Mesenchymal stem cell (in vitro differentiated cells and primary cell): ENCODE data around the gene CAV3.

Experiments used
- DNase-seq: peaks from one replicate; pipeline ENCODE4 v3.0.0-alpha.2; 2013
- H2AFZ ChIP-seq: one replicate; pipeline ENCODE4 v1.6.1; 2013; ENCODE audit warnings: low read depth, mild to moderate bottlenecking, control low read depth, inconsistent platforms, low read length, moderate library complexity
- H2AK5ac ChIP-seq: 2 replicates; pipeline ENCODE4 v1.6.1; 2013; ENCODE audit warnings: low read length, moderate library complexity, mild to moderate bottlenecking, inconsistent platforms; ENCODE audit not compliant: severe bottlenecking
- H2BK120ac ChIP-seq: one replicate; pipeline ENCODE4 v1.6.1; 2013; ENCODE audit warnings: low read depth, mild to moderate bottlenecking, inconsistent platforms, low read length, moderate library complexity
- H2BK12ac ChIP-seq, 2 experiments: one replicate each; pipeline ENCODE4 v1.6.1; 2013; ENCODE audit warnings: inconsistent platforms in 2 of 2, low read length in 2 of 2, mild to moderate bottlenecking in 2 of 2, moderate library complexity in 2 of 2, control low read depth in 1 of 2
- H2BK15ac ChIP-seq: one replicate; pipeline ENCODE4 v1.6.1; 2013; ENCODE audit warnings: mild to moderate bottlenecking, low read depth, inconsistent platforms; ENCODE audit not compliant: poor library complexity, severe bottlenecking
- H2BK5ac ChIP-seq: 2 replicates; pipeline ENCODE4 v1.6.1; 2013; ENCODE audit warnings: low read depth, mild to moderate bottlenecking, low read length, control low read depth, inconsistent platforms; ENCODE audit not compliant: poor library complexity, severe bottlenecking
- H3K14ac ChIP-seq, 2 experiments: one replicate each; pipeline ENCODE4 v1.6.1; 2013; ENCODE audit warnings: inconsistent platforms in 2 of 2, low read length in 2 of 2, control low read depth in 1 of 2, mild to moderate bottlenecking in 1 of 2, moderate library complexity in 1 of 2
- H3K18ac ChIP-seq, 2 experiments: one replicate each; pipeline ENCODE4 v1.6.1; 2013; ENCODE audit warnings: inconsistent platforms in 2 of 2, low read length in 2 of 2, control low read depth in 1 of 2, low read depth in 1 of 2, mild to moderate bottlenecking in 1 of 2
- H3K23ac ChIP-seq, 2 experiments: one replicate each; pipeline ENCODE4 v1.6.1; 2013; ENCODE audit warnings: inconsistent platforms in 2 of 2, low read length in 2 of 2, mild to moderate bottlenecking in 2 of 2, moderate library complexity in 2 of 2, control low read depth in 1 of 2
- H3K27ac ChIP-seq: 2 replicates; pipeline ENCODE4 v1.5.1; 2013; ENCODE audit warnings: mild to moderate bottlenecking, moderate library complexity, low read length, control low read depth, inconsistent platforms; ENCODE audit not compliant: poor library complexity, severe bottlenecking
- H3K27me3 ChIP-seq, 2 experiments: 2 replicates each; pipeline versions ENCODE4 v1.6.1 to v1.7.0; 2013; ENCODE audit warnings: low read length in 2 of 2, mild to moderate bottlenecking in 2 of 2, moderate library complexity in 2 of 2, control low read depth in 1 of 2, inconsistent platforms in 1 of 2; ENCODE audit not compliant: control insufficient read depth in 1 of 2, insufficient read depth in 1 of 2
- H3K36me3 ChIP-seq, 2 experiments: 2 replicates each; pipeline versions ENCODE4 v1.6.1 to v1.7.0; 2013; ENCODE audit warnings: low read length in 2 of 2, control low read depth in 1 of 2, inconsistent platforms in 1 of 2, low read depth in 1 of 2, mild to moderate bottlenecking in 1 of 2; ENCODE audit not compliant: insufficient read depth in 2 of 2, control insufficient read depth in 1 of 2
- H3K4ac ChIP-seq, 2 experiments: one replicate each; pipeline ENCODE4 v1.6.1; 2013; ENCODE audit warnings: inconsistent platforms in 2 of 2, low read length in 2 of 2, mild to moderate bottlenecking in 2 of 2, moderate library complexity in 2 of 2, control low read depth in 1 of 2, low read depth in 1 of 2
- H3K4me1 ChIP-seq: 2 replicates; pipeline ENCODE4 v1.6.1; 2013; ENCODE audit warnings: low read depth, low read length, control low read depth; ENCODE audit not compliant: control insufficient read depth, insufficient read depth
- H3K4me2 ChIP-seq: 2 replicates; pipeline ENCODE4 v1.6.1; 2013; ENCODE audit warnings: low read length, mild to moderate bottlenecking, inconsistent platforms; ENCODE audit not compliant: poor library complexity, severe bottlenecking
- H3K4me3 ChIP-seq, 2 experiments: 2 replicates each; pipeline versions ENCODE4 v1.5.1 to v1.7.0; 2013; ENCODE audit warnings: low read length in 2 of 2, mild to moderate bottlenecking in 2 of 2, control low read depth in 1 of 2, low read depth in 1 of 2; ENCODE audit not compliant: insufficient read depth in 1 of 2
- H3K79me1 ChIP-seq: replicated peaks from 2 replicates; pipeline ENCODE4 v1.6.1; 2013; ENCODE audit warnings: mild to moderate bottlenecking, control low read depth, low read length, inconsistent platforms; ENCODE audit not compliant: poor library complexity, severe bottlenecking
- H3K9ac ChIP-seq: 2 replicates; pipeline ENCODE4 v1.7.0; 2013; ENCODE audit warnings: mild to moderate bottlenecking, low read length, moderate library complexity
- H3K9me3 ChIP-seq: 2 replicates; pipeline ENCODE4 v1.7.0; 2013; ENCODE audit warnings: mild to moderate bottlenecking, low read length; ENCODE audit not compliant: control insufficient read depth
- H4K8ac ChIP-seq: one replicate; pipeline ENCODE4 v1.6.1; 2013; ENCODE audit warnings: inconsistent platforms, mild to moderate bottlenecking, low read length, moderate library complexity
- H4K91ac ChIP-seq: one replicate; pipeline ENCODE4 v1.6.1; 2013; ENCODE audit warnings: mild to moderate bottlenecking, low read length, inconsistent platforms
- WGBS: methylation state at CpG from one replicate; pipeline ENCODE4 v1.1.7; 2013; ENCODE audit warnings: mixed read lengths; 5-methylcytosine and 5-hydroxymethylcytosine counted together

Gene CAV3

GRCh38 chr3:8776406-8776805 is 42.8 kb downstream of the CAV3 start:
- DNase-seq, result peak; percentile 10
- Histone ChIP-seq H2BK12ac (no peak overlapping the region), H3K27me3 (peaks cover 0 to 26% of the 10 kb centered on the region in 2 experiments), H2BK15ac (no peak overlapping the region), H2BK120ac (no peak overlapping the region), H3K4ac (no peak overlapping the region), H3K18ac (no peak overlapping the region), H3K27ac (peak overlapping the region; percentile 27), H4K8ac (no peak overlapping the region), H3K14ac (no peak overlapping the region), H3K4me1 (peaks cover 8% of the 10 kb centered on the region), H3K9ac (no peak overlapping the region), H3K4me2 (no peak overlapping the region), H3K79me1 (peaks cover 1% of the 10 kb centered on the region), H4K91ac (no peak overlapping the region), H3K36me3 (no peaks in the 10 kb centered on the region), H3K23ac (no peak overlapping the region), H3K4me3 (no peak overlapping the region), H2AK5ac (peak overlapping the region; percentile 38), H2BK5ac (no peak overlapping the region), H3K9me3 (no peaks in the 10 kb centered on the region), H2AFZ (no peak overlapping the region)
- 76% methylated on average over 4 of the region's 4 CpGs for WGBS

- H2BK12ac ChIP-seq, result no peak overlapping the region
- H3K27ac ChIP-seq, result no peak overlapping the region
- H3K4me2 ChIP-seq, result no peak overlapping the region
- no peak overlapping the region for H4K8ac ChIP-seq
- no peaks in the 10 kb centered on the region for H3K36me3 ChIP-seq
- H3K4me1 ChIP-seq, result peaks cover 8% of the 10 kb centered on the region
- DNase-seq, result no peak
- no peak overlapping the region for H3K23ac ChIP-seq
- no peak overlapping the region for H2BK5ac ChIP-seq
- H2AFZ ChIP-seq, result no peak overlapping the region
- no peak overlapping the region for H3K4me3 ChIP-seq
- H3K79me1 ChIP-seq, result peaks cover under 1% of the 10 kb centered on the region
- no peak overlapping the region for H4K91ac ChIP-seq
- 91% methylated on average over 2 of the region's 5 CpGs for WGBS
- no peak overlapping the region for H3K18ac ChIP-seq
- no peak overlapping the region for H2BK120ac ChIP-seq
- no peak overlapping the region for H3K4ac ChIP-seq
- H3K14ac ChIP-seq, result no peak overlapping the region
- no peak overlapping the region for H2AK5ac ChIP-seq
- H3K27me3 ChIP-seq, result peaks cover 0 to 20% of the 10 kb centered on the region in 2 experiments
- no peak overlapping the region for H2BK15ac ChIP-seq
- H3K9me3 ChIP-seq, result no peaks in the 10 kb centered on the region
- H3K9ac ChIP-seq, result no peak overlapping the region
These were observed 43.8 kb downstream of the CAV3 start for GRCh38 chr3:8777201-8777977.

GRCh38 chr3:8777978-8778267 is 44.3 kb downstream of the CAV3 start:
- H3K18ac ChIP-seq, result no peak overlapping the region
- H2BK15ac ChIP-seq, result no peak overlapping the region
- no peak overlapping the region for H4K91ac ChIP-seq
- H3K4ac ChIP-seq, result no peak overlapping the region
- no peak overlapping the region for H2BK5ac ChIP-seq
- H3K9ac ChIP-seq, result no peak overlapping the region
- DNase-seq, result no peak
- no peak overlapping the region for H2AK5ac ChIP-seq
- no peak overlapping the region for H3K14ac ChIP-seq
- no peak overlapping the region for H3K4me2 ChIP-seq
- no peaks in the 10 kb centered on the region for H3K36me3 ChIP-seq
- no peak overlapping the region for H3K4me3 ChIP-seq
- H4K8ac ChIP-seq, result no peak overlapping the region
- no peak overlapping the region for H3K27ac ChIP-seq
- peaks cover 8% of the 10 kb centered on the region for H3K4me1 ChIP-seq
- H2BK12ac ChIP-seq, result no peak overlapping the region
- WGBS, result 93% methylated on average over 5 of the region's 5 CpGs
- H3K79me1 ChIP-seq, result no peaks in the 10 kb centered on the region
- H3K27me3 ChIP-seq, result peaks cover 0 to 20% of the 10 kb centered on the region in 2 experiments
- no peaks in the 10 kb centered on the region for H3K9me3 ChIP-seq
- H3K23ac ChIP-seq, result no peak overlapping the region
- no peak overlapping the region for H2AFZ ChIP-seq
- no peak overlapping the region for H2BK120ac ChIP-seq

GRCh38 chr3:8778475-8778874 is 44.9 kb downstream of the CAV3 start:
- H3K14ac ChIP-seq, result no peak overlapping the region
- H3K9ac ChIP-seq, result no peak overlapping the region
- H4K8ac ChIP-seq, result no peak overlapping the region
- H2AFZ ChIP-seq, result no peak overlapping the region
- H2BK5ac ChIP-seq, result no peak overlapping the region
- no peak overlapping the region for H3K4me2 ChIP-seq
- no peak for DNase-seq
- H3K27ac ChIP-seq, result no peak overlapping the region
- H3K4me3 ChIP-seq, result no peak overlapping the region
- H3K18ac ChIP-seq, result no peak overlapping the region
- peaks cover 8% of the 10 kb centered on the region for H3K4me1 ChIP-seq
- H3K27me3 ChIP-seq, result peaks cover 0 to 20% of the 10 kb centered on the region in 2 experiments
- H2BK15ac ChIP-seq, result no peak overlapping the region
- no peak overlapping the region for H3K4ac ChIP-seq
- no peak overlapping the region for H4K91ac ChIP-seq
- H2BK12ac ChIP-seq, result no peak overlapping the region
- no peak overlapping the region for H2BK120ac ChIP-seq
- no peaks in the 10 kb centered on the region for H3K79me1 ChIP-seq
- 88% methylated on average over 5 of the region's 5 CpGs for WGBS
- no peak overlapping the region for H2AK5ac ChIP-seq
- no peaks in the 10 kb centered on the region for H3K36me3 ChIP-seq
- H3K9me3 ChIP-seq, result no peaks in the 10 kb centered on the region
- no peak overlapping the region for H3K23ac ChIP-seq
